ENCODE data around the gene ATF2. TPM values are rescaled to one million over a fixed set of nuclear protein-coding genes. Genes with fewer than 3 reads are reported as not detected.

ATF2 gene
- total and polyA plus RNA-seq, 2 of the 13 experiments (the other 11 are each of a cell fraction or from before 2014, with no cell fraction given) = 91.6 to 95.1 TPM

DNA sequence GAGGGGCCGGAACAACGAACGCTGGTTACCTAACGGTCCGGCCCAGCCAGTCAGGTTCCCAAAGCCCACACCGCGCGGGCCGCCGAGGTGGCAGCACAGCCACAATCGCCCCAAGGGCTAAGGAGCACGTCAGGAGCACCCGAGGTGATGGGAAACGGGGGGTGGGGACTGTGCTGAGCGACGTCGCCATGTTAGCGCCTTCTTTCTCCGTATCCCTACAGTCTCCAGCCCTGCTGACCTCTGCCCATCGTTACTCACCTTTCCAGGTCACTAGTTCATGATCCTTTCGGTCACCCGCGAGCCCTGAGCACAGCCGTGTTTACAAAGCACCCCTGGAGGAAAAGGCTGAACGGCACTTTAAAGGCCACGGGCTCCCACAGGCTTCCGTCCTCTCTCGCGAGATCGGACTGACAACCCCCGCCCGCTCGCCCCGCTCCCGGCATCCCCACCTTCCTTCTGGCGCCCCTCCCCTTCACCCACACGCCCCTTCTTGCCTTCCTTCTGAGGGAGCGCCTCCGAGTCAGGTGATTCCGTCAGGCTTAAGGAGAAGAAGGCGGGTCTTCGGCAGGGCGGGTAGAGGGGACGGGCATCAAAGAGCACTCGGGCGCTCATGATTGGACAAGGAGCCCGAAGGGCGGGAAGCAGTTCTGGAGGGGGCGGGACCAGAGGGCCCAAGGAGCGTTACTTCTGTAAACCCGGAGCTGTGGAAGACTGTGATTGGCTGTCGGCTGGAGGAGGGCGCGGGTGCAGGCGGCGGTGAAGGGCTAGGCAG is at the start of gene ATF2 (continued):
- TF ChIP-seq, protein P1, sequence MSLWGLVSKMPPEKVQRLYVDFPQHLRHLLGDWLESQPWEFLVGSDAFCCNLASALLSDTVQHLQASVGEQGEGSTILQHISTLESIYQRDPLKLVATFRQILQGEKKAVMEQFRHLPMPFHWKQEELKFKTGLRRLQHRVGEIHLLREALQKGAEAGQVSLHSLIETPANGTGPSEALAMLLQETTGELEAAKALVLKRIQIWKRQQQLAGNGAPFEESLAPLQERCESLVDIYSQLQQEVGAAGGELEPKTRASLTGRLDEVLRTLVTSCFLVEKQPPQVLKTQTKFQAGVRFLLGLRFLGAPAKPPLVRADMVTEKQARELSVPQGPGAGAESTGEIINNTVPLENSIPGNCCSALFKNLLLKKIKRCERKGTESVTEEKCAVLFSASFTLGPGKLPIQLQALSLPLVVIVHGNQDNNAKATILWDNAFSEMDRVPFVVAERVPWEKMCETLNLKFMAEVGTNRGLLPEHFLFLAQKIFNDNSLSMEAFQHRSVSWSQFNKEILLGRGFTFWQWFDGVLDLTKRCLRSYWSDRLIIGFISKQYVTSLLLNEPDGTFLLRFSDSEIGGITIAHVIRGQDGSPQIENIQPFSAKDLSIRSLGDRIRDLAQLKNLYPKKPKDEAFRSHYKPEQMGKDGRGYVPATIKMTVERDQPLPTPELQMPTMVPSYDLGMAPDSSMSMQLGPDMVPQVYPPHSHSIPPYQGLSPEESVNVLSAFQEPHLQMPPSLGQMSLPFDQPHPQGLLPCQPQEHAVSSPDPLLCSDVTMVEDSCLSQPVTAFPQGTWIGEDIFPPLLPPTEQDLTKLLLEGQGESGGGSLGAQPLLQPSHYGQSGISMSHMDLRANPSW (CRISPR knock-in tag; IDR thresholded peaks at IDR 0.05; ENCODE audit: borderline replicate concordance) = peak; percentile 75; the same call in 1 of the 2 replicates
- TF ChIP-seq, protein P2, sequence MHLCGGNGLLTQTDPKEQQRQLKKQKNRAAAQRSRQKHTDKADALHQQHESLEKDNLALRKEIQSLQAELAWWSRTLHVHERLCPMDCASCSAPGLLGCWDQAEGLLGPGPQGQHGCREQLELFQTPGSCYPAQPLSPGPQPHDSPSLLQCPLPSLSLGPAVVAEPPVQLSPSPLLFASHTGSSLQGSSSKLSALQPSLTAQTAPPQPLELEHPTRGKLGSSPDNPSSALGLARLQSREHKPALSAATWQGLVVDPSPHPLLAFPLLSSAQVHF (CRISPR knock-in tag; IDR thresholded peaks at IDR 0.05) = no peak
- TF ChIP-seq ZSCAN20 (CRISPR knock-in tag; IDR thresholded peaks at IDR 0.05; ENCODE audit: borderline replicate concordance) = no peak
- no peak for TF ChIP-seq SCMH1 (CRISPR knock-in tag; IDR thresholded peaks at IDR 0.05; ENCODE audit: borderline replicate concordance)
- peak; percentile 94 for TF ChIP-seq ZNF589 (CRISPR knock-in tag; conservative IDR thresholded peaks at IDR 0.05)
- no peak for TF ChIP-seq ZNF670 (CRISPR knock-in tag; IDR thresholded peaks at IDR 0.05; ENCODE audit: borderline replicate concordance)
- no peak for TF ChIP-seq ZC3H4 (CRISPR knock-in tag; IDR thresholded peaks at IDR 0.05; ENCODE audit: borderline replicate concordance)
- TF ChIP-seq ZNF335 (CRISPR knock-in tag; IDR thresholded peaks at IDR 0.05) = peak; percentile 30
- TF ChIP-seq, protein P3, sequence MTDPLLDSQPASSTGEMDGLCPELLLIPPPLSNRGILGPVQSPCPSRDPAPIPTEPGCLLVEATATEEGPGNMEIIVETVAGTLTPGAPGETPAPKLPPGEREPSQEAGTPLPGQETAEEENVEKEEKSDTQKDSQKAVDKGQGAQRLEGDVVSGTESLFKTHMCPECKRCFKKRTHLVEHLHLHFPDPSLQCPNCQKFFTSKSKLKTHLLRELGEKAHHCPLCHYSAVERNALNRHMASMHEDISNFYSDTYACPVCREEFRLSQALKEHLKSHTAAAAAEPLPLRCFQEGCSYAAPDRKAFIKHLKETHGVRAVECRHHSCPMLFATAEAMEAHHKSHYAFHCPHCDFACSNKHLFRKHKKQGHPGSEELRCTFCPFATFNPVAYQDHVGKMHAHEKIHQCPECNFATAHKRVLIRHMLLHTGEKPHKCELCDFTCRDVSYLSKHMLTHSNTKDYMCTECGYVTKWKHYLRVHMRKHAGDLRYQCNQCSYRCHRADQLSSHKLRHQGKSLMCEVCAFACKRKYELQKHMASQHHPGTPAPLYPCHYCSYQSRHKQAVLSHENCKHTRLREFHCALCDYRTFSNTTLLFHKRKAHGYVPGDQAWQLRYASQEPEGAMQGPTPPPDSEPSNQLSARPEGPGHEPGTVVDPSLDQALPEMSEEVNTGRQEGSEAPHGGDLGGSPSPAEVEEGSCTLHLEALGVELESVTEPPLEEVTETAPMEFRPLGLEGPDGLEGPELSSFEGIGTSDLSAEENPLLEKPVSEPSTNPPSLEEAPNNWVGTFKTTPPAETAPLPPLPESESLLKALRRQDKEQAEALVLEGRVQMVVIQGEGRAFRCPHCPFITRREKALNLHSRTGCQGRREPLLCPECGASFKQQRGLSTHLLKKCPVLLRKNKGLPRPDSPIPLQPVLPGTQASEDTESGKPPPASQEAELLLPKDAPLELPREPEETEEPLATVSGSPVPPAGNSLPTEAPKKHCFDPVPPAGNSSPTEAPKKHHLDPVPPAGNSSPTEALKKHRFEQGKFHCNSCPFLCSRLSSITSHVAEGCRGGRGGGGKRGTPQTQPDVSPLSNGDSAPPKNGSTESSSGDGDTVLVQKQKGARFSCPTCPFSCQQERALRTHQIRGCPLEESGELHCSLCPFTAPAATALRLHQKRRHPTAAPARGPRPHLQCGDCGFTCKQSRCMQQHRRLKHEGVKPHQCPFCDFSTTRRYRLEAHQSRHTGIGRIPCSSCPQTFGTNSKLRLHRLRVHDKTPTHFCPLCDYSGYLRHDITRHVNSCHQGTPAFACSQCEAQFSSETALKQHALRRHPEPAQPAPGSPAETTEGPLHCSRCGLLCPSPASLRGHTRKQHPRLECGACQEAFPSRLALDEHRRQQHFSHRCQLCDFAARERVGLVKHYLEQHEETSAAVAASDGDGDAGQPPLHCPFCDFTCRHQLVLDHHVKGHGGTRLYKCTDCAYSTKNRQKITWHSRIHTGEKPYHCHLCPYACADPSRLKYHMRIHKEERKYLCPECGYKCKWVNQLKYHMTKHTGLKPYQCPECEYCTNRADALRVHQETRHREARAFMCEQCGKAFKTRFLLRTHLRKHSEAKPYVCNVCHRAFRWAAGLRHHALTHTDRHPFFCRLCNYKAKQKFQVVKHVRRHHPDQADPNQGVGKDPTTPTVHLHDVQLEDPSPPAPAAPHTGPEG (CRISPR knock-in tag; IDR thresholded peaks at IDR 0.05) = peak; percentile 42
- TF ChIP-seq, protein P4, sequence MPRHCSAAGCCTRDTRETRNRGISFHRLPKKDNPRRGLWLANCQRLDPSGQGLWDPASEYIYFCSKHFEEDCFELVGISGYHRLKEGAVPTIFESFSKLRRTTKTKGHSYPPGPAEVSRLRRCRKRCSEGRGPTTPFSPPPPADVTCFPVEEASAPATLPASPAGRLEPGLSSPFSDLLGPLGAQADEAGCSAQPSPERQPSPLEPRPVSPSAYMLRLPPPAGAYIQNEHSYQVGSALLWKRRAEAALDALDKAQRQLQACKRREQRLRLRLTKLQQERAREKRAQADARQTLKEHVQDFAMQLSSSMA (CRISPR knock-in tag; IDR thresholded peaks at IDR 0.05) = peak; percentile 92; the same call in 1 of the 2 replicates
- TF ChIP-seq ZFP36 (IDR thresholded peaks at IDR 0.05; ENCODE audit: borderline replicate concordance, low read depth, low read length, partially characterized antibody) = no peak
- no peak for TF ChIP-seq LCORL (IDR thresholded peaks at IDR 0.05)
- TF ChIP-seq LCORL (CRISPR knock-in tag; IDR thresholded peaks at IDR 0.05) = peak; percentile 84
- TF ChIP-seq, protein P5, sequence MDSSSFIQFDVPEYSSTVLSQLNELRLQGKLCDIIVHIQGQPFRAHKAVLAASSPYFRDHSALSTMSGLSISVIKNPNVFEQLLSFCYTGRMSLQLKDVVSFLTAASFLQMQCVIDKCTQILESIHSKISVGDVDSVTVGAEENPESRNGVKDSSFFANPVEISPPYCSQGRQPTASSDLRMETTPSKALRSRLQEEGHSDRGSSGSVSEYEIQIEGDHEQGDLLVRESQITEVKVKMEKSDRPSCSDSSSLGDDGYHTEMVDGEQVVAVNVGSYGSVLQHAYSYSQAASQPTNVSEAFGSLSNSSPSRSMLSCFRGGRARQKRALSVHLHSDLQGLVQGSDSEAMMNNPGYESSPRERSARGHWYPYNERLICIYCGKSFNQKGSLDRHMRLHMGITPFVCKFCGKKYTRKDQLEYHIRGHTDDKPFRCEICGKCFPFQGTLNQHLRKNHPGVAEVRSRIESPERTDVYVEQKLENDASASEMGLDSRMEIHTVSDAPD (CRISPR knock-in tag; IDR thresholded peaks at IDR 0.05) = 0 out of 2 replicates have a peak, but pooled peaks have one; percentile 37
- no peak for TF ChIP-seq EZH2 (conservative IDR thresholded peaks at IDR 0.05; ENCODE audit: low read depth, low read length)
- TF ChIP-seq ZFX (CRISPR knock-in tag; IDR thresholded peaks at IDR 0.05; ENCODE audit: low read depth) = peak; percentile 96
- TF ChIP-seq ZSCAN25 (CRISPR knock-in tag; IDR thresholded peaks at IDR 0.05) = peak; percentile 41

Measured in HepG2 (cell line).